ENCODE data around the gene CD2BP2. TPM values are rescaled to one million over a fixed set of nuclear protein-coding genes. Genes with fewer than 3 reads are reported as not detected.

The CD2BP2 gene
- total RNA-seq, 4 donors from 2014 or later, result 43.1 to 68.1 (median 54.3) TPM

DNA sequence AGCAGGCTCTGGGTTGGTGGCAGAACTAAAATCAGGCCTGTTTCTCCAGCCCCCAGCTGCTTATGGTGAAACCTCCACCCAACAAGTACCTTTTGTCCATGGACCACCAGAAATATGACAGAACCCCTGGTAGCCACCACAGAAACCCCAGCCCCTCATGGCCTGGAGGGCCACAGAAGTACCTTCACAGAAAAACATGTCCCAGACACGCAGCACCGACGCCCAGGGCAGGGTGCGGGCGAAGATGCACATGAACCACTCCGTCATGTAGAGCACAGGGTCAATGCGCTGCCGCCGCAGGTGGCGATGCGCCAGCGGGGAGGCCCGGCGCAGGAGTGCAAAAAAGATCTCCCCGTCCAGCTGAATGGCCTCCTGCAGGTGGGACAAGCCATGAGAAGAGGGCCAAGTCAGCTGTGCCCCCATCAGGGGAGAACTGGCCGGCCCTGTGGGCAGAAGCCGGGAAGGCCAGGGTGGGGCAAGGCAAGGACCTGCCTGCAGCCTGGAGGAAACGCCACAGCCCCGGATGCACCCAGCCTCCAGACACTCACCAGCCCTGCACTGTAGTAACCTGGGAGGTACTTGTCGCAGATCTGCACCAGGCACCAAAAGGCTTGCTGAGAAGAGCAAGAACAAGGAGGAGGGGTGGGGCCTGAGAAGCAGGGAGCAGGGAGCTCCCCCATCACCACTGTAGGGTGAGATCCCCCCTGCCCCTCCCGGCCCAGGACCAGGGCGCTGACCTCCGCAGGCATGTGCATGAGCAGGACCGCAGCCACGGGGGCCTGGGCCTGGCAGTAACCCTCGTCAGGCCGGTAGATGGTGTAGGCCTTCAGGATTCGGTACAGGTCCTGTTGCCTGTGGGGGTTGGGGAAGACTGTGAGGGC is 4.1 kb upstream of the CD2BP2 start:
- WGBS, 2 donors (ENCODE audit: low coverage in 1 of 2), result 61% methylated on average over 5 of the region's 28 CpGs; no CpG with 5 or more reads in 1 of the 2 donors
- H3K4me3 ChIP-seq, result no peak overlapping the region
- H3K4me1 ChIP-seq, result peaks cover 0 to 22% (median 15%) of the 10 kb centered on the region in 3 donors
- H3K27ac ChIP-seq, result no peak overlapping the region
- TF ChIP-seq, protein P1, sequence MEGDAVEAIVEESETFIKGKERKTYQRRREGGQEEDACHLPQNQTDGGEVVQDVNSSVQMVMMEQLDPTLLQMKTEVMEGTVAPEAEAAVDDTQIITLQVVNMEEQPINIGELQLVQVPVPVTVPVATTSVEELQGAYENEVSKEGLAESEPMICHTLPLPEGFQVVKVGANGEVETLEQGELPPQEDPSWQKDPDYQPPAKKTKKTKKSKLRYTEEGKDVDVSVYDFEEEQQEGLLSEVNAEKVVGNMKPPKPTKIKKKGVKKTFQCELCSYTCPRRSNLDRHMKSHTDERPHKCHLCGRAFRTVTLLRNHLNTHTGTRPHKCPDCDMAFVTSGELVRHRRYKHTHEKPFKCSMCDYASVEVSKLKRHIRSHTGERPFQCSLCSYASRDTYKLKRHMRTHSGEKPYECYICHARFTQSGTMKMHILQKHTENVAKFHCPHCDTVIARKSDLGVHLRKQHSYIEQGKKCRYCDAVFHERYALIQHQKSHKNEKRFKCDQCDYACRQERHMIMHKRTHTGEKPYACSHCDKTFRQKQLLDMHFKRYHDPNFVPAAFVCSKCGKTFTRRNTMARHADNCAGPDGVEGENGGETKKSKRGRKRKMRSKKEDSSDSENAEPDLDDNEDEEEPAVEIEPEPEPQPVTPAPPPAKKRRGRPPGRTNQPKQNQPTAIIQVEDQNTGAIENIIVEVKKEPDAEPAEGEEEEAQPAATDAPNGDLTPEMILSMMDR (IDR thresholded peaks at IDR 0.05), result no peak
- TF ChIP-seq POLR2A (IDR thresholded peaks at IDR 0.05), result no peak
- TF ChIP-seq EP300 (IDR thresholded peaks at IDR 0.05), result no peak
- no peak for TF ChIP-seq POLR2AphosphoS5 (IDR thresholded peaks at IDR 0.05)
- H3K27me3 ChIP-seq, result no peaks in the 10 kb centered on the region
- H3K9me3 ChIP-seq, result no peaks in the 10 kb centered on the region
- H3K36me3 ChIP-seq, result peaks cover 0 to 79% of the 10 kb centered on the region in 2 donors
- ATAC-seq, result no peak

DNA sequence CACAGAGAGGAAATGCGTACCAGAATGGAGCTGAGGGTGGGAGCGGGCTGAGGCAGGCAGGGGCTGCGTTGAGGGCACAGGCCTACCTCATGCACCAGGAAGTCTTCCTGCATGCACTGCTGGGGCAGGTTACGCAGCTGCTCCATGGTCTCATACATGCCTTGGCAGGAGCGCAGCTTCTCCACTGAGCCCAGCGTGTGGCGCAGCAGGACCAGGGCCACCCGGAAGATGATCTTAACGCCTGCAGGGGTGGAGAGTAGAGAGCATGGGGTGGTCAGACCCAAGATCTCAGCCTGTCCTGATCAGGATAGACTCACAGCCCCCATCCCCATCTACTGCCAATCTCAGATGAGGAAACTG is 3.4 kb upstream of the CD2BP2 start:
- Histone ChIP-seq H3K27ac (no peak overlapping the region), H3K9me3 (no peaks in the 10 kb centered on the region), H3K4me1 (peaks cover 0 to 28% (median 21%) of the 10 kb centered on the region in 3 donors), H3K4me3 (no peak overlapping the region), H3K36me3 (peaks cover 0 to 76% of the 10 kb centered on the region in 2 donors), H3K27me3 (no peaks in the 10 kb centered on the region)
- 87% methylated on average over 9 of the region's 9 CpGs; no CpG with 5 or more reads in 1 of the 2 donors for WGBS, 2 donors (ENCODE audit: low coverage in 1 of 2)
- ATAC-seq, result no peak
- TF ChIP-seq, protein P1 (IDR thresholded peaks at IDR 0.05), result no peak
- TF ChIP-seq EP300 (IDR thresholded peaks at IDR 0.05) (no peak), POLR2A (IDR thresholded peaks at IDR 0.05) (no peak), POLR2AphosphoS5 (IDR thresholded peaks at IDR 0.05) (no peak)

DNA sequence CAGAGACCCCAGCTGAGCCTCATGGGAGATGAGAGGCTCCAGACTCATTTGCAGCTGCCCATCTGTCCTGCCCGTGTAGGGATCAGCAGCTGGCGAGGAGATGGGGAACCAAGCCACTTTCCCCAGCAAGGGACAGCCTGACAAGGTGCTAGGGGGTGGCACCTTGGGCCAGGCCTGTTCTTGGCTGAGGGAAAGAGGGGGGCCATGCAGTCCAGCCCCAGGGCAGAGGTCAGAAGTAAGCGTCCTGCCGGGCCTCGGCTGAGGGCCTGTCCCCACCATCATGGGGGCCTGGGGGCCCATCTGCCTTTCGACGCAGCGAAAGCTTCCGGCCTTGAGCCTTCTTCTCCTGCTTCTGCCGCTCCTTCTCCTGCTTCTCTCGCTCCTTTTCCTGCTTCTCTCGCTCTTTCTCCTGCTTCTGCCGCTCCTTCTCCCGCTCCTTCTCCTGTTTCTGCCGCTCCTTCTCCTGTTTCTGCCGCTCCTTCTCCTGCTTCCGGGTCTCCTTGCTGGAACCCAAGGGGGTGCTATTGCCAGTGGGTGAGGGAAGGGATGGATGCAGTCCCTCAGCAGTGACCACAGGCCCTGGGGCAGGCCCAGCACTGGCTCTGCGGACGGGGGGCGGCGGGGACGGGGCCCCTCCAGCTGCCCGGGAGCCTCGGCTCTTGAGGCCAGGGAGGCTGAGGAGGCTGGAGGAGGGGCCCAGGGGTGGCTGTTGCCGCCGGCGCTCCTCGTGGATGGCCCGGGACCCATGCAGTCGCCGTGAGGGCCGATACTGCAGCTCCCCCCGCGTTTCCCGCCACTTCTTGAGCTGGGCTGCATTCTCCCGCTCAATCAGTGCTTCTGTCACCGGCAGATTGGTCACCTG is 2.8 kb upstream of the CD2BP2 start:
- H3K36me3 ChIP-seq, result peaks cover 0 to 76% of the 10 kb centered on the region in 2 donors
- TF ChIP-seq EP300 (IDR thresholded peaks at IDR 0.05) (no peak), POLR2A (IDR thresholded peaks at IDR 0.05) (no peak), POLR2AphosphoS5 (IDR thresholded peaks at IDR 0.05) (no peak)
- TF ChIP-seq, protein P1 (IDR thresholded peaks at IDR 0.05), result no peak

DNA sequence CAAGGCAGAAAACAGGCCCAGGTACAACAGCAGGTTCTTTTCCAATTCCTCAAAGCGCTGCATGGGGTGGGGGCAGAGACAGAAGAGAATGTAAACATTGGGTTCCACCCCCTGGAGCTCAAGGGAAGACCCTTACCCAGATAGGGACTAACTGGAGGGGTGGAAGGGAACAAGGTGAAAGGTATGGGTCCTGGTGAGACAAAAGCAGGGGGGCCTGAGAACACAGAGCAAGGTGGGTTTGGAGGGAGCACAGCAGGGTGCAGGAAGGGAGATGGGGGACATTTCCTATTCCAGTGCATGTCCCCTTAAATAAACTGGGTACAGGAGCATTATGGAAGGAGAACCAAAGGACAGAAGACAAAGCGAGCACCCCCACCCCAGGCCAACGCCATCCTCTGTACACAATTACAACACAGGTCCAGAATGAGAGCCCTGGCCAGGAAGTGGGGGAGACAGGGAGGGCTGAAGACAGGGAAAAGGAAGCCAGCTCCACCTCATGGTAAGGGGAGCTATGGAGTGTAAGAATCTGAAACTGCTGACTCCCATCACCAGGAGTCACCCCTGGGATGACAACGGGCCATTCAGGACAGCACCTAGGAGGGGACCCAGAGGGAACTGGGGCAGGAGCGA is 2.1 kb upstream of the CD2BP2 start:
- Histone ChIP-seq H3K27ac (peak overlapping the region in 3 of 4 donors; percentile 87 to 100 (median 94)), H3K27me3 (no peaks in the 10 kb centered on the region), H3K4me1 (peaks cover 3 to 42% (median 32%) of the 10 kb centered on the region in 3 donors), H3K36me3 (peaks cover 0 to 76% of the 10 kb centered on the region in 2 donors), H3K9me3 (no peaks in the 10 kb centered on the region), H3K4me3 (no peak overlapping the region)
- ATAC-seq, result no peak
- 64 to 80% methylated on average over 1 to 2 of the region's 5 CpGs for WGBS, 2 donors (ENCODE audit: low coverage in 1 of 2)
- TF ChIP-seq POLR2AphosphoS5 (IDR thresholded peaks at IDR 0.05) (no peak), POLR2A (IDR thresholded peaks at IDR 0.05) (no peak), EP300 (IDR thresholded peaks at IDR 0.05) (no peak)
- TF ChIP-seq, protein P1 (IDR thresholded peaks at IDR 0.05), result no peak

More for the DNA sequence above, 2.8 kb upstream of the CD2BP2 start:
- peaks cover 0 to 34% (median 25%) of the 10 kb centered on the region in 3 donors for H3K4me1 ChIP-seq
- no peaks in the 10 kb centered on the region for H3K9me3 ChIP-seq
- no peak for ATAC-seq
- H3K27ac ChIP-seq, result peak overlapping the region in 1 of 4 donors; percentile 94
- 60 to 64% methylated on average over 1 to 10 of the region's 37 CpGs for WGBS, 2 donors (ENCODE audit: low coverage in 1 of 2)
- no peak overlapping the region for H3K4me3 ChIP-seq
- H3K27me3 ChIP-seq, result no peaks in the 10 kb centered on the region
